Upper lobe of left lung (tissue), 4 donors: ENCODE results near the gene AGAP1.

Source experiments
- CTCF ChIP-seq, 6 experiments: fragments of 450-650 bp in 4 of 6; fragments of 200-600 bp in 2 of 6; sonication (generic) in 2 of 6; IDR thresholded peaks; one replicate each; pipeline ENCODE4 v1.5.1; 2016 to 2019; ENCODE audit warnings: antibody characterized with exemption in 6 of 6
- EP300 ChIP-seq, 4 donors: sonication (generic); formaldehyde crosslinking; IDR thresholded peaks; one replicate each; pipeline ENCODE4 v1.5.1; 2017; ENCODE audit warnings: antibody characterized with exemption in 4 of 4, control low read depth in 2 of 4
- POLR2A ChIP-seq, 4 donors: fragments of 450-650 bp; IDR thresholded peaks; one replicate each; pipeline ENCODE4 v1.5.1; 2016 to 2017; ENCODE audit warnings: antibody characterized with exemption in 4 of 4, mild to moderate bottlenecking in 2 of 4
- POLR2AphosphoS5 ChIP-seq, 2 donors: sonication (generic); formaldehyde crosslinking; IDR thresholded peaks; one replicate each; pipeline ENCODE4 v1.5.1; 2017; ENCODE audit warnings: antibody characterized with exemption in 2 of 2

DNA sequence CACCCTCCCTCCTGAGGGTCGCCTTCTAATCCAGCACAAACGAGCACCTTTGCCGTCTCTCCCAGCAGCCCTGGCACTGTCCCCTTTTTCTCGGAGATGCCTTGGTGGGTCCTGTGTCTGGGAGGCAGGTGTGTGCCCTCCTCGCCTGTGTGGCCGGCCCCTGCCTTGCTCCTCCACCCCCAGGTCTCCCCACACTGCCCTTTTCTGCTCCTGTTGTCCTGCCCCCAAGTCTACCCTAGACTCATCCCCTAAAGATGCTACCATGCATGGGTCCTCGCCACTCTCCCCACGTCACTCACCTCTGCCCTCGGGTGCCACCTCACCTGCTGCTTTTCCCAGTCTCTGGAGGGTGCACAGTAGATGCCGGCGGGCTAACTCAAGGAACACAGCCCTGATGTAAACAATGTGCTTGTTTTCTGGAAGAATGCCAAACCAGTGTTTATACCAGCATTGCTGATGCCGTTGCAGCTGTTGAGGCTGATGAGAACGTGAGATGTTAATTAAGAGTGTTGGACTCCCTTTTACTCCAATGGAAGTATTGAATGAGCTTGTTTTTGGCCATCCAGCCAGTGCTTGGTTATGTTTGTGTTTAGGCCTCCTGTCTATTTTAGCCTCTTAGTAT, 223.1 kb downstream of the AGAP1 start:
- TF ChIP-seq EP300 (IDR thresholded peaks at IDR 0.05): no peak
- TF ChIP-seq CTCF (IDR thresholded peaks at IDR 0.05): no peak
- TF ChIP-seq POLR2A (IDR thresholded peaks at IDR 0.05): no peak
- TF ChIP-seq POLR2AphosphoS5 (IDR thresholded peaks at IDR 0.05): no peak
